ENCODE measurements around the gene MAP2K1.
A peak's percentile ranks its signal among the peaks of the same experiment; 100 is the strongest.

- TF ChIP-seq EZH2phosphoT487 (IDR thresholded peaks at IDR 0.05; ENCODE audit: borderline replicate concordance, low read length), result no peak
- TF ChIP-seq CTCF (IDR thresholded peaks at IDR 0.05; ENCODE audit: low read depth, low read length, poor library complexity, severe bottlenecking), result peak; percentile 99
Observed at GRCh38 chr15:66497502-66498455, 111.1 kb downstream of the MAP2K1 start, which contains the start of gene SNAPC5.
